Upper lobe of left lung (tissue), 6 donors: ENCODE measurements around the gene MICAL2. TPM values are rescaled to one million over a fixed set of nuclear protein-coding genes. Genes with fewer than 3 reads are reported as not detected.

Experiments
- ATAC-seq, 2 donors: fragments of 200-7000 bp; cut with Tn5 transposase; one replicate each; pipeline ENCODE4 v1.9.1; 2022; ENCODE audit warnings: mild to moderate bottlenecking in 2 of 2, moderate library complexity in 2 of 2; ENCODE audit not compliant: low FRiP score in 2 of 2
- DNase-seq, 2 donors: peaks; one replicate each; pipeline ENCODE4 v3.0.0-alpha.2; 2019 to 2020
- H3K27ac ChIP-seq, 4 donors: fragments of 200-600 bp; sonication (generic); one replicate each; pipeline ENCODE4 v1.5.1; 2016 to 2019
- H3K27me3 ChIP-seq, 4 donors: fragments of 200-600 bp; sonication (generic); one replicate each; pipeline ENCODE4 v1.5.1; 2017 to 2019
- H3K36me3 ChIP-seq, 4 donors: fragments of 200-600 bp; sonication (generic); one replicate each; pipeline ENCODE4 v1.5.1; 2016 to 2019
- H3K4me1 ChIP-seq, 4 donors: fragments of 200-600 bp; sonication (generic); one replicate each; pipeline ENCODE4 v1.5.1; 2018 to 2019
- H3K4me3 ChIP-seq, 4 donors: fragments of 200-600 bp; sonication (generic); one replicate each; pipeline ENCODE4 v1.5.1; 2017 to 2019; ENCODE audit warnings: mild to moderate bottlenecking in 2 of 4, moderate library complexity in 1 of 4
- H3K9me3 ChIP-seq, 4 donors: fragments of 200-600 bp; sonication (generic); one replicate each; pipeline ENCODE4 v1.5.1; 2018 to 2019
- EP300 ChIP-seq, 4 donors: sonication (generic); formaldehyde crosslinking; IDR thresholded peaks; one replicate each; pipeline ENCODE4 v1.5.1; 2017; ENCODE audit warnings: antibody characterized with exemption in 4 of 4, control low read depth in 2 of 4
- POLR2A ChIP-seq, 4 donors: fragments of 450-650 bp; IDR thresholded peaks; one replicate each; pipeline ENCODE4 v1.5.1; 2016 to 2017; ENCODE audit warnings: antibody characterized with exemption in 4 of 4, mild to moderate bottlenecking in 2 of 4
- POLR2AphosphoS5 ChIP-seq, 2 donors: sonication (generic); formaldehyde crosslinking; IDR thresholded peaks; one replicate each; pipeline ENCODE4 v1.5.1; 2017; ENCODE audit warnings: antibody characterized with exemption in 2 of 2
- WGBS, 2 donors: methylation state at CpG; one replicate each; pipeline ENCODE4 v1.1.5; 2017 to 2018; 5-methylcytosine and 5-hydroxymethylcytosine counted together
- total RNA-seq, 6 donors: library from RNA; depleted of rRNA in 4 of 6; stranded (reverse); fragments of >200 nt in 4 of 6; gene quantifications; one replicate each; pipeline versions ENCODE4 v1.1.0 to v1.2.1, GENCODE V29; 2016 to 2021
- TF ChIP-seq, protein P1 (sequence below), 6 experiments: fragments of 450-650 bp in 4 of 6; fragments of 200-600 bp in 2 of 6; sonication (generic) in 2 of 6; IDR thresholded peaks; one replicate each; pipeline ENCODE4 v1.5.1; 2016 to 2019; ENCODE audit warnings: antibody characterized with exemption in 6 of 6
- donor health status: DM: no; HTN: no; CAD: no; lungs with moderate emphysema.
- donor health status: DM: no; HTN: yes; CAD: no; lungs with severe emphysema.

MICAL2 gene
- total RNA-seq, 6 donors from 2014 or later: 138 to 327 (median 175) TPM

DNA sequence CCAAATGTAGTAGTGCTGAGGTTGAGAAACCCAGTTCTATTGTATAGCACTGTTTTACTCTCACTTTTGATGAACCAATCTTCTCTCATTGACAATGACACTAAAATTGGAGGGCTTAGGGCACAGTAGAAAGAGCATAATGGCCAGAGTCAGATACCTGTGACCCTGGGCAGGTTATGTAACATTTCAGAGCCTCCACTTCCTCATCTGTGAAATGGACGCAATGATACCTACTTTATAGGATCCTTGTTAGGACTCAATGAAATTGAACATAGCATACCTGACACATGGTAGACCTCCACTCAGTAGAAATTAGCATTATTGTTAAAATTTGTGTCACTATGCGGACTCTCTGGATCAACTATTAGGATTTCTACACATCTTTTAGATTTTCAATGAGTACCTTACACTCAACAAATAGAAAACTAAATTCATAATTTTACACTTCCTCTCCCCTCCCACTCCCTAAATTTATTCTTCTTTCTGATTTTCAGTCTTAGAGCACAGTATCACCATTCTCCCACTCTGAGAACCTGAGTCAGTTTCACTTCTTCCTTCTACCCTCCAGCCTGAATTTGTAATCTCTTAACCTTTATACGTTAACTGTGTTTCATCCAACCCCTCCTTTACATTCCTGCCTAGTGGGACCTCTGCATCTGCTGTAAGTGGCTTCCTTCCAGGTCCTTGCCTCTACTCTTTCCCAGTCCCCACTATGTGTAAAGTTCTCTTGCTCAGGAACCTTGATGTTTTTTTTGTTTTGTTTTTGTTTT is 78.3 kb downstream of the MICAL2 start:
- H3K27ac ChIP-seq: no peak overlapping the region
- DNase-seq (no peak), ATAC-seq (no peak)
- WGBS, 2 donors: 82 to 93% methylated on average over 3 of the region's 3 CpGs
- peaks cover 7 to 29% (median 19%) of the 10 kb centered on the region in 4 donors for H3K4me1 ChIP-seq
- no peak for TF ChIP-seq POLR2A (IDR thresholded peaks at IDR 0.05)
- no peak for TF ChIP-seq POLR2AphosphoS5 (IDR thresholded peaks at IDR 0.05)
- TF ChIP-seq, protein P1, sequence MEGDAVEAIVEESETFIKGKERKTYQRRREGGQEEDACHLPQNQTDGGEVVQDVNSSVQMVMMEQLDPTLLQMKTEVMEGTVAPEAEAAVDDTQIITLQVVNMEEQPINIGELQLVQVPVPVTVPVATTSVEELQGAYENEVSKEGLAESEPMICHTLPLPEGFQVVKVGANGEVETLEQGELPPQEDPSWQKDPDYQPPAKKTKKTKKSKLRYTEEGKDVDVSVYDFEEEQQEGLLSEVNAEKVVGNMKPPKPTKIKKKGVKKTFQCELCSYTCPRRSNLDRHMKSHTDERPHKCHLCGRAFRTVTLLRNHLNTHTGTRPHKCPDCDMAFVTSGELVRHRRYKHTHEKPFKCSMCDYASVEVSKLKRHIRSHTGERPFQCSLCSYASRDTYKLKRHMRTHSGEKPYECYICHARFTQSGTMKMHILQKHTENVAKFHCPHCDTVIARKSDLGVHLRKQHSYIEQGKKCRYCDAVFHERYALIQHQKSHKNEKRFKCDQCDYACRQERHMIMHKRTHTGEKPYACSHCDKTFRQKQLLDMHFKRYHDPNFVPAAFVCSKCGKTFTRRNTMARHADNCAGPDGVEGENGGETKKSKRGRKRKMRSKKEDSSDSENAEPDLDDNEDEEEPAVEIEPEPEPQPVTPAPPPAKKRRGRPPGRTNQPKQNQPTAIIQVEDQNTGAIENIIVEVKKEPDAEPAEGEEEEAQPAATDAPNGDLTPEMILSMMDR (IDR thresholded peaks at IDR 0.05): no peak
- TF ChIP-seq EP300 (IDR thresholded peaks at IDR 0.05): no peak
- no peaks in the 10 kb centered on the region for H3K9me3 ChIP-seq
- H3K27me3 ChIP-seq: no peaks in the 10 kb centered on the region
- peaks cover 0 to 5% (median 0%) of the 10 kb centered on the region in 4 donors for H3K36me3 ChIP-seq
- no peak overlapping the region for H3K4me3 ChIP-seq

- ATAC-seq (no peak), DNase-seq (no peak)
- WGBS, 2 donors: 81 to 95% methylated on average over 8 of the region's 8 CpGs
- Histone ChIP-seq H3K4me3 (no peak overlapping the region), H3K27me3 (no peaks in the 10 kb centered on the region), H3K4me1 (peaks cover 7 to 24% (median 17%) of the 10 kb centered on the region in 4 donors), H3K36me3 (no peaks in the 10 kb centered on the region), H3K27ac (no peak overlapping the region), H3K9me3 (no peaks in the 10 kb centered on the region)
- TF ChIP-seq POLR2A (IDR thresholded peaks at IDR 0.05) (no peak), POLR2AphosphoS5 (IDR thresholded peaks at IDR 0.05) (no peak), EP300 (IDR thresholded peaks at IDR 0.05) (no peak)
- TF ChIP-seq, protein P1 (IDR thresholded peaks at IDR 0.05): peak in 1 of 6 experiments; percentile 10
Measured at GRCh38 chr11:12189543-12190235, 79.3 kb downstream of the MICAL2 start.

DNA sequence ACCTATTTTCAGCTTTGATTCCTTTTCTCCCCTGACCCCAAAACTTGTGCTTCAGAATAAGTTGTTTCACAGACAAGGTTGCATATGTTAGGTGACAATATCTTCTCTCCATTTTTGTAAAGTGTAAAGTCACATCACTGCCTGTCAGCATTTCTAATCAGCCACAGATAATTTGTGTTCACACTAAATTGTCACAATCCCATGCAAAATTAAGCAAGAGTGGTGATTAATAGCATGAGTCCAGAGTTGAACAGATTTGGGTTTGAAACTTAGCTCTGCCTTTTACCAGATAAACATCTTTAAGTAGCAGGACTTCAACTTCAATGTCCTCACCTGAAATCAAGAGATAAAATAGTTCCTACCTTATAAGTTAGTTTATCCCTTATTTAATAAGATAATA is 80.1 kb downstream of the MICAL2 start:
- H3K27me3 ChIP-seq: no peaks in the 10 kb centered on the region
- ATAC-seq (no peak), DNase-seq (no peak)
- peaks cover 7 to 21% (median 13%) of the 10 kb centered on the region in 4 donors for H3K4me1 ChIP-seq
- no peak overlapping the region for H3K4me3 ChIP-seq
- no peaks in the 10 kb centered on the region for H3K36me3 ChIP-seq
- no peak for TF ChIP-seq POLR2AphosphoS5 (IDR thresholded peaks at IDR 0.05)
- TF ChIP-seq POLR2A (IDR thresholded peaks at IDR 0.05): no peak
- TF ChIP-seq EP300 (IDR thresholded peaks at IDR 0.05): no peak
- TF ChIP-seq, protein P1 (IDR thresholded peaks at IDR 0.05): no peak
- H3K27ac ChIP-seq: no peak overlapping the region
- no peaks in the 10 kb centered on the region for H3K9me3 ChIP-seq

GRCh38 chr11:12192794-12193514 is 82.6 kb downstream of the MICAL2 start:
- Histone ChIP-seq H3K27me3 (no peaks in the 10 kb centered on the region), H3K27ac (no peak overlapping the region), H3K4me3 (no peak overlapping the region), H3K4me1 (no peaks in the 10 kb centered on the region), H3K9me3 (no peaks in the 10 kb centered on the region), H3K36me3 (no peaks in the 10 kb centered on the region)
- TF ChIP-seq POLR2A (IDR thresholded peaks at IDR 0.05): no peak
- TF ChIP-seq, protein P1 (IDR thresholded peaks at IDR 0.05): no peak
- TF ChIP-seq POLR2AphosphoS5 (IDR thresholded peaks at IDR 0.05): no peak
- no peak for TF ChIP-seq EP300 (IDR thresholded peaks at IDR 0.05)
- 88 to 95% methylated on average over 8 of the region's 8 CpGs for WGBS, 2 donors
- DNase-seq (no peak), ATAC-seq (peak in 1 of 2 donors; percentile 61)
